NCI-H226 (cell line): ENCODE results near the gene NDUFAF8.

Source experiments
- DNase-seq: peaks from one replicate; pipeline ENCODE4 v3.0.0-alpha.2; 2015

Gene NDUFAF8

DNA sequence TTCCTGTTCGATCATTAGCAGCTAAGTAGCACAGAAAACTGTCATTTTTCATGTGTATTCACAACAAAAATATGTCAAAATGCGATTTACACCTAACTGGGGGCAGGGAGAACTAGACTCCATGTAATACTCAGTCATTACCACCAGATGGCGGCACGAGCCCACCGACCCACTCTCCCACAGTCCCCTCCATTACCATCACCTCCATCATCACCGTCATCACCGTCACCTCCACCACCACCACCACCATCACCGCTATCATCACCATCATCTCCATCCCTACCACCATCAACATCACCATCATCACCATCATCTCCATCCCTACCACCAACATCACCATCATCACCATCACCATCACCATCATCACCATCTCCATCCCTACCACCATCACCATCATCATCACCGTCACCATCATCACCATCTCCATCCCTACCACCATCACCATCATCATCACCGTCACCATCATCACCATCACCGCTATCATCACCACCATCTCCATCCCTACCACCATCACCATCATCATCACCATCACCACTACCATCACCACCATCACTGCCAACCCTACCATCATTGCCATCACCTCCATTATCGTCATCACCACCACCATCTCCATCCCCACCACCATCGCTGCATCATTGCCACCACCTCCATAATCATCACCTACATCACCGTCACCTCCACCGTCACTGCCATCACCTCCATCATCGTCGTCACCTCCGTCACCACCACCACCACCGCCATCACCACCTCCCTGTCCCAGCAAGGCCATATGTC is 14.4 kb downstream of the NDUFAF8 start:
- no peak for DNase-seq

DNA sequence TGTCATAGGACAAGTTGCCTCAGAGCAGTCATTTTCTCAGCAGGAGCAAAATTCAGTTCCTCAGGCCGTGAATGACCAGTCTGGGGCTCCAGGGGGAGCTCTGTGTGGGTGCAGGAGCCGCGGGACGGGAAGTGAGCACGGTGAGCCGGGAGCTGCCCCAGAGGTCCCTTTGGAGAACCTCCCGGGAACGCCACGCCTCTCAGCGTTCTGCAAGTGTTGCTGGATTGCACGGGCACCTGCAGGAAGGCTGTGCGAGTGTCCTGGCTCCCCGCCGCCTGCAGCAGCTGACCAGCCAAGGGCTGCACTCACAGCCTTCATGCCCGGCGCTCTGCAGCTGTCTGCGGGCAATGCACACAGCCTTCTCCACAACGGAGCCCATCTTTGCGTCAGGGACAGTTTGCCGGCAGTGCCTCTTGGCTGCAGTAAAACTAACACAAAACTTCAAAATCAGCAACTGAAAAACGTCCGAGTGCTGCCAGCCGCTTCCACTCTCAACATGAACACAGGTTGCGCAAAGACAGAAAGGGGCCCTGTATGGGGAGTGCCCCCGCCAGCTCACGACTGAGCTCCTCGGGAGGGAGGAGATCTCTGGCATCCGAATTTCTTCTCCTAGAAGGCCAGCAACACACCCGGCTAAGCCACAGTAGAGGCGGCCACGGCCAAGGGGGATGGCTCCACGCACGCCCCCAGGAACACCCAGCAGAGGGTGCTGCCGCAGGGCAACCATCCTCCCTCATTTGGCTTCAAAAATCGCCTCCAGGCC is 16.0 kb downstream of the NDUFAF8 start:
- peak; percentile 86 for DNase-seq

DNA sequence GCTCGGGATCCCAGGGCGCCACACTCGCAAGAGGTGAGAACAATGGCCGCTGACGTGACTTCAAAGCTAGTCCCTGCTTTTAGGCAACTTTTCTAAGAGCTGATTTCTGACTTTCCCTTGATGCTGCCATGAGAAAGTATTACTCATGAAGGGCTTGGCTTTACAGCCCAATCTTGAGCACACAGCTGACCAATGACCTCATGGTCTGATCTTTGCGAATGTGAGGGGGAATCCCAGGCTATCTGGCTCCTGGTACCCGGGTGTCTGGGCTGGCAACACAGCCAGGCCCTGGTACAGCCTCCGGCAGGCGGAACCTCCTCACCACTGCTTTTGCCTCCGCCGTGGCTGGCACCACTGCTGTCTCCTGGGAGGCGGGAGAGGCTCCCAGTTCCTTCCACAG is 17.5 kb downstream of the NDUFAF8 start:
- DNase-seq, result peak; percentile 96

DNA sequence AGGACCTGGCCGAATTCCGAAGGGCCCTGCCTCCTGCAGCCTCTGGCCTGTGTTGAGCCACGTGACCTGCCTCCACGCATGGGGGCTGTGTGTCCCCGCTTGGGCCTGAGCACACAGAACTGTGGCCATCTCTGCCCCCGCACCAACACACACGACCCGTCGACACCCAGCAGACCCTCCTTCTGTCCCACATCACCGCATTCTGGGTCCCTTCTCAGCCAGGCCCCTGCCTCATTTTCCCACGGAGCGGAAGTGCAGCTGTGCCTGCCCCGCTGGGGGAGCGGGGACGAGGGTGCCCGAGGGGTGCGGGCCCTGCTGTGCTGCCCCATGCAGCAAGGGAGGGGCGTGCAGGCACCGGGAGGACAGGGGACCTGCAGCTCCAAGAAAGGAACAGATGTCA is 18.4 kb downstream of the NDUFAF8 start:
- DNase-seq, result no peak

DNA sequence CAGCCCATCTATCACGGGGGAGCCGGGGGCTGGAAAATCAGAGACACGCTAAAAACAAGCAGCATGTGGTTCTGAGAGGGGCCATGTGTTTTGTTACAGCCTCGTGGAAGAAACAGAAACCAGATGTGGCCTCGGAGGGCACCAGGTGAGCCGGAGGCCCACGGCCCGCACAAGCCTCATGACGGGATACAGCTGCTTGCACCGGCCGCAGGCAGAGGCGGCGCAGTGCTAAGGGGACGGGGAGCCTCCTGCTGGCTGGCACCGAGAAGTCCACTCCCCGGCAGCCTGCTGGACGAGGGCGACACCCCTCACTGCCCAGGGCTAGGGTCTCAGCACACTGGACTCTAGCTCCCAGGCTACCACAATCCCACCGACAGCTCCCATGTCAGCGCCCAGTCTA is 19.2 kb downstream of the NDUFAF8 start:
- DNase-seq, result no peak

DNA sequence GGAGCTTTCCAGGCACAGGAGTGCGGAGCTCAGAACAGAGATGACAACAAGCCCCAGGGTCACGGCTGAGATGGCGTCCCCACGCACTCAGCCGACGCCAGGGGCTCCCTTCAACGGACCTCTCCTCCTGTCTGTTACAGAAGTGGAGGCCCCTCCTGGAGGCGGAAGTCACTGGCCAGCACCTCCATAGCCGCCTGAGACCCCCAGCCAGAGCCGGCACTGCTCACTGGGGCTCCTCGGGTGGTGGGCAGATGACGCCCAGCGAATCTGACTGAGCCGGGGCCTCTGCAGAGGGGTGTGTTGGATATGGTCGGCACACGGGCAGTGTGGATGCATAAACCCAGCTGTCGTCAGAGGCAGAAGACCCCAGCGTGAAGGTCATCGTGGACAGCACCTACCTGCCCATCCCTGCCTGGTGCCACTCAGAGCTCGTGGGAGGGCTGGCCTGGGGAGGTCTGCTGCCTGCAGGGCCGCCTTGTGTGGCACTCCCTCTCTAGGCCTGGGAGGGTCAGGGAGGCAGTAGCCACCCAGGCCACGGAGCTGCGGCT is 20.0 kb downstream of the NDUFAF8 start:
- no peak for DNase-seq

DNA sequence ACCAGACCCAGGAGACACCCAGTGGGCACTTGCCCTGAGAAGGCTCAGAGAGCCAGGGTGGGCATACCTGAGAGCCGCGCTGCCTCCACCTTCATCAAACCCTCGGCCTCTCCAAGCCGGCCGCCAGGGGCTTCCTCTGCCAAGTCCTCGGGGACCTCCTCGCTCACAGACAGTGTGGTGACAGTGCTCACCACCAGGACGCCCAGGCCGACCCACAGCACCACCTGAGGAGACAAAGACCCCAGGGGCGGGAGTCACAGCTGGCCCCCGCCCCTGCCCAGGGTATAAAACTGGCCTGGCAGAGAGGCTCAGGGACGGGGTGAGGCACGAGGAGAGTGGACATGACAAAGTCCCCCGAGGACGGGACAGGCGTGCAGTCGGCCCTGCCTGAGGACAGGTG is 21.1 kb downstream of the NDUFAF8 start:
- no peak for DNase-seq

DNA sequence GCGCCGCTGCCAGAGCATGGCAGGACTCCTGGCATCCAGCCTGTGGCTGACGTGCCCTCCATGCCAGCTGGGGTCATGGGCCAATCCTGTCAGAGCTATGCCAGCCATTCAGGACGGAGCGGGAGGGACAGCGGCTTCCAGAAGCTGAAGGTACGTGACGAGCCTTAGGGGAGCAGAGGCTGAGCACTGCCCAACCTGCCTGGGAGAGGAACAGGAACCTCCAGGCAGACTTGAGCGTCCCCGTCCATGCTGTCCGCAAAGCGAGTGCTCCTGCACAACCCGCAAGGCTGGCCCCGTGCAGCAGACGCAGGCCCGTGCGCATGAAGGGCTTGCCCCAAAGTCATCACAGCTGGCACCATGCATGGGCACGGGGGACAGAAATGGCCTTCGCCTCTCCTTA is 21.5 kb downstream of the NDUFAF8 start:
- no peak for DNase-seq

DNA sequence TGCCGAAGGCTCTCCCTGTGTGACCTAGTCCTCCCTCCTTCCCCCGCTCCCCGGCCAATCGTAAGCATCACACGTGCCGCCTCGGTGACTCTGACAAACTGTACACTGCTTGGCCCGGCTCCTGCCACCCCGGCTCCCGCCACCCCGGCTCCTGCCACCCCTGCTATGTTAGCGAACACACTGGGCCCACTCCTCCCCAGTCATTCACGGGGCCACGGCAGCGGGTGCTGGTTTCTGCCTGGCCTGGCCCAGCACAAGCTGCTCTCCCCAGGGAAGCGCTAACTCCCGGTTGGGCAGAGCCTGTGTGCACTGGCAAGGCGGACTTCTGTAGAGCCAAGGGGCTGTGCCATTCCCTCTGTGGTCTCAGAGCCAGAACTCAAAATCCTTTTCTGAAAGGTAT is 22.0 kb downstream of the NDUFAF8 start:
- DNase-seq, result no peak

DNA sequence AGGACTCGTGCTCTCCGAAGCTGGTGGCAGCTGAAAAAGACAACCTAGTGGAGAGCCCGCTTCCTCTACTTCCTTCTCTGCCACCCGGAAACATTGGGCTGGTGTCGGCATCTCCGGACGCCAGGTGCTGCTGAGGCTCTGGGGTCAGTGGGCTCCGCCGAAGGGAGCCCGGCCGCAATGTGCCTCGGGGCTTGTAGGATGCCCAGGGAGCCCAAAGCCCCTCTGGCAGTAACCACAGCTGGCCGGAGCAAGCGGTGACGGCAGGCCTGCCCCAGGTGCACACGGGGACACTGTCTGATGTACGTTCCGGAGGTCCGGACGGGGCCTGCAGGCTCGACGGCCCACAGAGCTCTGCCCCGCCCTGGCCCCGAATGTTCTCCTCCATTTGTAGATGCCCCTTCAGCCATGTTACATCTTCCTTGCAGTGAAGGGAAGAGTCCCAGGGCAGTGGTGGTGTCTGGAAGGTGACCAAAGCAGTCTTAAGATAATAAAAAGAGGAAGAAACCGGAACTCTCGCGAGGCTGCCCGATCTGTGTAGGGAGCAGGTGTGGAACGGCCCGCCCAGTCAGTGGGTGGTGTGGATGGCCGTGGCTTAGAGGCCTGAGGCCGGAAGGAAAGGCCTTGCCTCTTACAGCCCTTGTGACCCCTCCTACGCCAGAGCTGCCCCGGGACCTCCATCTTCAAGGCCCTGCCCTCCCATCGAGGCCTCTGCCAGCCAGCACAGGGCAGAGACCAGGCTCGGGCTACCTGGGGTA is 22.6 kb downstream of the NDUFAF8 start:
- no peak for DNase-seq

DNA sequence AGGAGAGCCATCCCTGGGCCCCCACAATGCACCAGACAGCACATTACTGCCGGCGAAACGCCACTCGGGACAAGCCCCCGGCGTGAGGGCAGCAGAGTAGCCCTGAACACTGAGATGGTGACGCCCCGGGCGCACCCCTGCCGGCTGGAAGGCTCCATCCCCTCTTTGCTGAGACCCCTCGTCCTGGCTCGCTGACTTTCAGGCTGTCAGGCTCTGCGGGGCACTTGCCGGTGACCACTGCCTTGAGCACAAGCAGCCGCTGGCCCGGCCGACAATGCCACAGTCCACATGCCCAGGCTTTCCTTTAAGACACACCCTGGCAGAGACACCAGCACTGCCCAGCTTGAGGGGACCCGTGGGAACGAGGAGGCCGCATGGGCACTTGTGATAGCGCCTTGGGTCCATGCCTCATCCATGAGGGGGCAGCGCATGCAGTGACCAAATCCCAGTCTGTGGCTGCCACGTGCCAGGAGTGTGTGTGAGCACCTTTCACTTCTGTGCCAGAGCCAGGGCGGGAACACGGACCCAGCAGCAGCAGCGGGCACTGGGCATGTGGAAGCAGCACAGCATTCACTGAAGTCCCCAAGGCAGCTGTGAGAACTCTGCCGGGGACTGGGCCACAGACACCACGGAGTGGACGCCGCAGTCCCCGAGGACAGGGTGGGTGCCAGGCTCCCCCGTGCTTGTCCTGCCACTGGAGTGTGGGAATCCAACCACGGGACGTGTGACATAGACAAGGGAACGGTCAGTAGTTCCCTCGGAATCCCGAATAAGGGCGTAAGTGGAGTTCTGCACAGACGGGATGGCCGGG is 24.5 kb downstream of the NDUFAF8 start:
- DNase-seq, result no peak

DNA sequence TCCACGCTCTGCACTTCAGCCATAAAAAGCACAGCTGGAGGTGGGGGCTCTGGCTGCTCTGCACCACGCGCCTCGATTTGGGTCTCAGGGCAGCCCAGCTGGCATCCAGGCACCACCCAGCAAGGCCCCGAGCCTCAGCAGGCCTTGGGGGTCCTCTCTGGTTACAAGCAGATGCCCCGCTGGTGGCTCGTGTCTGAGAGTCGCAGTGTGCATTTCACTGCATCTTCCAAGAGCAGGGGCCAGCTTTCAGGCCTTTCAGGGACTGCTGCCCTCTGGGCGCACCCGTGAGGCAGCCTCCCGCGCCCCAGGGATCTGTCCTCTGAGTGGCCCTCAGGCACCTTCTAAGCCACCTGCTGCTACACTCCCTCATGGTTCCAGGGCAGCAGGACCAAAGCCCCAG is 25.5 kb downstream of the NDUFAF8 start:
- no peak for DNase-seq

DNA sequence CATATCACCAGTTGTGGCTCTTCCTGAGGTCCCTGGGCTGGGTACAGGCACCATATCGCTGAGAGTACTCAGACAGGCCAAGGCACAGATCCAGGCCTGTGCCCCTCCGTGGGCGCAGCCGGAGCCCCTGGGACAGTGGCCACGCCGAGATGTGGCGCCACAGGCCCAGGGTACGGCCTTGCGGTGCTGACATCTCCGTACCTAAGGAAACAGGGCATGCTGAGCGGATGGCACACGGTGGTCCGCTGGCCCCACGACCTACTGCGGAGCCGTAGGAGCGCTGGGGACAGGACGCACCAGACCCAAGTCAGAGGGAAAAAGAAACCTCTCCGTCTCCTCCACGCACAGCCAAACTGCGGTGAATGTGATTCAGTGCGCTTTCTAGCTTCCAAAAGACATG is 26.5 kb downstream of the NDUFAF8 start:
- DNase-seq, result no peak

DNA sequence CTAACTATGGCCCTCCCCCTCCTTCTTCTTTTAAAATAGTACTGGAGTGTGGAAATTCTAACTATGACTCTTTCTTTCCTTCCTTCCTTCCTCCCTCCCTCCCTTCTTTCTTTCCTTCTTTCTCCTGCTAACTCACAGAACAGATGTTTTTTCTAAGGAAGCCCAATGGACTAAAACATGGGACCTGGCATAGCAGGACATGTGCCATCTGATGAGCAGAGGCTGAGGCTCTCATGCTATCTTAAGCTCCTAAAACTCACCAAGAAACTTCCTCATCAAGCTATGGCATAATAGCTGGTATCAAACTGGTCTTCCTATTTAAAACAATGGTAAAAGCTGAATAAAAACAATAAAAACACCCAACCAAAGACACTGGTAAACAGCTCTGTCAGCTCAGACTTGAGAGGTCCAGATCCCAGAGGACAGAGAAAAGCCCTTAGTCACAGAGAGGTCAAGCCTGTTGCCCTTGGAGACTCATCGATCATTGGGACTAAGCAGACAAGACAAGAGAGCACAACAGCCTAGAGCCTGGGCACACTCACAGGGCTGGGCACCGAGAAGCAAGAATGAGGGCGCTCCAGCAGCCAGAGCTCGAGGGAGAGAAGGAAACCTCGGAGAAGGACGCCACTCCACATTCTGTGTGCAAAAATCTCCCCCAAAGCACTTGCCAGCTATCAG is 28.4 kb downstream of the NDUFAF8 start:
- DNase-seq, result no peak

DNA sequence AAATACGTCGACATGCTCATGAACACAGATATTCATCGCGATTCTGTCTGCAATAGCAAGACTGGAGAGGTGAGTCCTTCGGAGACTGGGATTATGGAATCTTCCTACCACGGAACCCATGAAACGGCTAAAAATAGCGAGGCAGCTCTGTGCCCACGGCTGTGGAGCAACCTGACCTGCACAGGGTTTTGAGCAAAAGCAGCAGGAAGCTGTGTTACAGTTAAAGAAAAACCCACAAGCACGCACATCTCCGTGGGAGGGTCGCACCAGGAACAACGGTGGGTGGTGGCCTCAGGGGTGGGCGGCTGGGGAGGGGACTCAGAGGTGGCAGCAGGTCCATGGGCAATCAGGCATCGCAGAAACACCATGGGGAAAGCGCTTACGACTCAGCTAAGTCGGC is 31.2 kb downstream of the NDUFAF8 start:
- no peak for DNase-seq

DNA sequence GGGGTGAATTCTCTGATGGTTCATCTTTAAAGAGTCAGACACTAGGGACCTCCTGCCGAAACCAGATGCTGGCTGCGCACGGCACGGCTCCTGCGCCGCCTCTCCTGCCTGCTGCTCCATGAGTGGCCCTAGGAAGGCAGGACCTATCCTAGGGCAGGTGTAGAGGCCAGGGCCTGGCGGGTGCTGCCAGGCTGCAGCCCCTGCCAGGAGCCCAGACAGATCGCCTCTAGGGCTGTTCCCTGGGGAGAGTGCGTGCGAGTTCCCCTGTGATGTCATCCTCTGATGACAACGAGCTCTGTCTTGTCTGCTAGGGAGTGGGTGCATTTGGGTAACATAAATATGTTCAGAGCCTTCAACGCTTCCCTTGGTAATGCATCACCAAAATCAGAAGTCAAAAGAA is 32.1 kb downstream of the NDUFAF8 start:
- DNase-seq, result no peak

DNA sequence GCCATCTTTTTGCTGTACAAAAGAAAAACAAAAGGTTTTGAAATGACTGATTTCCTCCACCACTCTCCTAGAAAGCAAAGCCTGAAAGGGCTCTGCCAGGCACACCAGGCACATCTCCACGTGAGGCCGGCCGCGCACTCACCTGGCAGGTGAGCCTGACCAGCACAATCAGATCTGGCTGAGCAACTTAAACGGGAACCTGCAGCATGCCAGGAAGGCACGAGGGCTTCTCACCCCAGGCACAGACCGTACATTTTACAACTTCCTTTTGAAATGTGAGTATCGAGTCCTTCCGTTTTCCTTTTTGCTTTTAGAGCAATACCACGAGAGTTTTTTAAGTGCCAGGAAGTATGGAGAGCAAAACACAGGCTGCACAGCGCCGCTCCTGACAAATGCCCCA is 33.5 kb downstream of the NDUFAF8 start:
- no peak for DNase-seq

DNA sequence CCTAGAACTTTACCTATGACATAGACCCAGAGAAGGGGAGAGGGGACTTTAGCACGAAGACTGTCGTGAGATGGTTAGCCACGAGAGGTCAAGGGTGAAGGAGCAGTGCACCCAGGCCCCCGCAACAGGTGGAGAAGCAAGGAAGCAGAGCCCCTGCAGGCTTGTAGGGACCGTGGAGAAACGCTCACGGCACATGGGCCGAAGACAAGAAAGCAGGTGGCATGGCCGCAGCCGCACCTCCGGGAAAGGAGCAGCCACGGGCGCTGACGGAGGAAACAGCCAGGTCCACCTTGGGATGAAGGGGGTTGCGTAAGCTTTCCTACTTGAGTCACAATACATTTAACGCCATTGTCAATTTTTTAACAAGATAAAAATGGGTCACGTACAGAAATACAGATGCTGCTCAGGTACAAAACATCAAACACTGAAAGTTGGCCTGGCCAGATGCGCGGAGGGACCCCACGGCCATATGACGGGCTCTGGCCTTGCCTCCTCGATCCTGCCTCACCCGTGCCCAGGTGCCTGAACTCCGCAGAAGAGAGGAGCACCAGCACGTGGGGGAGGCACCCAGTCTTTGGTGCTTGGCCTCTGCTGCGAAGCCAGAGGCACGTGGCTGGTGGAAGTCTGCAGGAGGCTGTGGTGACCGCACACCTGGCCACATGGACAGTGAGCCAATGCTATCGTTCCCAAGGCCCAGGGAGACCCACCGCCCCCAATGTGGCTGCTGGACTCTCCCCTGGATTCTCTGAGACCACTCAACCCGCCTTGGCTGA is 34.8 kb downstream of the NDUFAF8 start:
- DNase-seq, result no peak

DNA sequence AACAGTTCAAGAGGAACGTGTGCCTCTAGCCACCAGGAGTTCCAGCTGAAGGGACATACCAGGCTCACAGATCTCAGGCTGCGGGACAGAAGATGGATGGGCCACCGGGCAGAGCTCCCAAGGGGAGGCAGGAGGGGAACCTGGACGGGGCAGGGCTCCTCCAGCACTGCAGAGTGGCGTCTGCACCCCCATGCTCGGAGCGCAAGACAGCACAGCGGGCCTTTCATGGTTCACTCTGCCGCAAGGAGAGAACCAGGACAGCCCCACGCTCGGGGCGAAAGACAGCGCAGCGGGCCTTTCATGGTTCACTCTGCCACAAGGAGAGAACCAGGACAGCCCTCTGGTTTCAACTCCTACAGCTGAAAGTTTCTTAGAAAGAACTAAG is 35.3 kb downstream of the NDUFAF8 start:
- DNase-seq, result no peak

DNA sequence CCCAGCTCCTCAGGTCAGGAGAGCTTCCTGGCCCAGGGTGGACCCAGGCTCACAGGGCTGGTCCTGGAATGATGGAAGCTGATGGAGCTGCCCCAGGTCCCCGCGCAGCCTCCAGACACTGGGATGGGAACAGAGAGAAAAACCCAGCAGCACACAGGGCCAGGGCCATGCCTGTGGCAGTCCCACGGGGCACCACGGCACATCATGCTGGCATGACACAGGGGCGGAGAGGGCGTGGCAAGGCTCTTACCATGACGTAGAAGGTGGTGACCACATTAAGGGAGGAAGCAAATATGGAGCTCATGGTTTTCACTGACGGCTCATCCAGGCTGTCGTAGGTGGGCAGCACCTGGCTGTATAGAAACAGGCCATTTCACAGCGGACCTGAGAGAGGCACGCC is 37.7 kb downstream of the NDUFAF8 start:
- DNase-seq, result no peak

DNA sequence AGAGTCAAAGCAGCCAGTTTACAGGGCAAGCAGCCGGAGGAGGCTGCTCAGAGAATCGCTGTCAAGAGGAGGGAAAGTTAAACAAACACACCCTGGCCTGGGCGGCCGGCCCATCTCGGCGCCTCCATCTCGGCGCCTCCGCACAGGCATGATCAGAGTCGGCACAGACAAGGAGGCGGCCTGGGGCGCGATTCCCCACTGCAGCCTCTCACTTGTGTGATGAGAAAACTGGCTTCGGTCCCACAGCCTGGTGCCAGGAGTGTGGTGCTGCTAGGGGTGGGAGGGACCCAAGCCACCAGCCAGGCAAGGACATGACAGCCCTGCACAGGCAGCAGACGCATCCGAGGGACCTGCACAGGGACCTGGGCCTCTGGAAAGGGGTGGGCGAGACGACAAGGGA is 38.3 kb downstream of the NDUFAF8 start:
- DNase-seq, result no peak
